ENCODE measurements around the gene CFAP210.
"Not testable (repeated sequence)": the region's sequence is repeated elsewhere in the genome, so short reads cannot be mapped to it uniquely, and the experiment has no call there.

CFAP210 gene

GRCh38 chr2:169712791-169713227 lies 18.6 kb upstream of the CFAP210 start:
- DNase-seq (no peak), ATAC-seq (no peak)

- ATAC-seq (no peak), DNase-seq (no peak)
These were observed 17.7 kb upstream of the CFAP210 start for GRCh38 chr2:169711751-169712509.

- no peak for ATAC-seq
- DNase-seq: no peak
These were observed 15.8 kb upstream of the CFAP210 start for GRCh38 chr2:169709981-169710380.

DNA sequence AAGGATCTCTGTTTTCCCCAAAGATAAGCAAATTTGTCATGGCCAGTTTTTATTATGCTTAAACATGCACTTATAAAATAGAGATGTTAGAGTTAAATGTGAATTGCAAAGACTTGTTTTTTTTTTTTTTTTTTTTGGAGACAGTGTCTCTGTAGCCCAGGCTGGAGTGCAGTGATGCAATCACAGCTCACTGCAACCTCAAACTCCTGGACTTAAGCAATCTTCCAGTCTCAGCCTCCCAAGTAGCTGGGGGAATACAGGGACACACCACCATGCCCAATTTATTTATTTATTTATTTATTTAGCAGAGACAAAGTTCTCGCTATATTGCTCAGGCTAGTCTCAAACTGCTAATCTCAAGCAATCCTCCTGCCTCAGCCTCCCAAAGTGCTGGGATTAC lies 15.1 kb upstream of the CFAP210 start:
- DNase-seq (no peak), ATAC-seq (no peak)

DNA sequence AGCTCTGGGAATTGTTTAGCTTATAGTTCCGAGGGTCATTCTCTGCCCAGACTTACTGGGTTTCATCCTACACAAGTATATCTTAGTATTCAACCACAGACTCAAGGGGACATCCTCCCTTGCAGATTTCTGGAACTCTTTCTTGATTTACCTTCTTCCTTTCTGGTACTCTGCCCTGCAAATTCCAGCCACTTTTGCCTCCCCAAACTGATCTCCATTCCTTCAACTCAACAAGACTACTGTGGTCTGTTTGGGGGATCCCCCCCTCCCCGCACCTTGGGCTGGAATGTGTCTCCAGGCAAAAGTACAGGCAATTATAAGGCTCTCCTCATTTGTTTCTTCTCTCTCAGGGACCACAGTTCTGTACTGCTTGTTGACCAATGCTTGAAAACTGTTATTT lies 13.4 kb upstream of the CFAP210 start:
- ATAC-seq: no peak
- DNase-seq: no peak

DNA sequence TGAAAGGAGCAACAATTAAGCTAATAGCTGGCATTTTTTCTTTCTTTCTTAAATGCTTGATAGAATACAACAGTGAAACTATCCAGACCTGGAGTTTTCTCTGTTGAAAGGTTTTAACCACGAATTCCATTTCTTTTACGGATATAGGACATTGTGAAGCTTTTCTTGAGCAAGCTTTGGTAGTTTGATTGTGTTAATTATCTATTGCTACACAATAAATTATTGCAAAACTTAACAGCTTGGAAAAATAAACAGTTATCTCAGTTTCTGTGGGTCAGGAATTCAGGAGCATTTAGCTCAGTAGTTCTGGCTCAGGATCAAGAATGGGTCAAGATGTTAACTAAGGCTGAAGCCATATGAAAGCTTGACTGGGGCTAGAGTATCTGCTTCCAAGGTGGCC lies 11.7 kb upstream of the CFAP210 start:
- no peak for DNase-seq
- ATAC-seq: no peak

GRCh38 chr2:169704160-169704708 lies 10.0 kb upstream of the CFAP210 start:
- DNase-seq (no peak), ATAC-seq (no peak)

- DNase-seq (no peak), ATAC-seq (no peak)
These were observed 8.8 kb upstream of the CFAP210 start for GRCh38 chr2:169702996-169703395.

- ATAC-seq, DNase-seq: not testable (repeated sequence)
These were observed 5.0 kb upstream of the CFAP210 start for GRCh38 chr2:169699173-169699572.

- ATAC-seq (no peak), DNase-seq (no peak)
These were observed 2.2 kb upstream of the CFAP210 start for GRCh38 chr2:169696381-169696780.

GRCh38 chr2:169694894-169695260 lies 672 bp upstream of the CFAP210 start:
- DNase-seq: no peak
- no peak for ATAC-seq

GRCh38 chr2:169693360-169693759 lies 845 bp downstream of the CFAP210 start:
- DNase-seq (no peak), ATAC-seq (no peak)

DNA sequence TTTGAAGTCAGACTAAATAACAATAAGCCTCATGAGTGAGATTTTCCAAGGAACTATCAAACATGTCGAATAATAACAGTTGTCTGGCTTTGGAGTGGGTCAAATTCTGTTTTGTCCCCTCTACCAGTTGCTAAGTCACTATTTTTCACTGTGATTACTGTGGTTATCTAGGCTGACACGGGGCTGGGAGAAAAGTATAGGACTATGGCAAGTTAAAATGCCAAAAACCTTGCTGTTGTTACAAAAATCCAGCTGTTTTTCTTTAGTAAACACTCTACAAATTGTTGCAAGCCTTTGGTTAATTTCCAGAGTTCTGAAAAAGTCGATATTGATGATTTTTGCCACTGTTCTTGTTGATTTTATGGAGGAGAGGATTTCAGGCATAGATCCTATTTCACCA lies 1.5 kb downstream of the CFAP210 start:
- no peak for ATAC-seq
- no peak for DNase-seq

- no peak for DNase-seq
- ATAC-seq: no peak
These were observed 3.2 kb downstream of the CFAP210 start for GRCh38 chr2:169690958-169691357.

- not testable (repeated sequence) for ATAC-seq, DNase-seq
These were observed 6.3 kb downstream of the CFAP210 start for GRCh38 chr2:169687943-169688342.

- ATAC-seq, DNase-seq: not testable (repeated sequence)
These were observed 7.4 kb downstream of the CFAP210 start for GRCh38 chr2:169686825-169687224.

- DNase-seq, ATAC-seq: not testable (repeated sequence)
These were observed 9.5 kb downstream of the CFAP210 start for GRCh38 chr2:169684712-169685111.

DNA sequence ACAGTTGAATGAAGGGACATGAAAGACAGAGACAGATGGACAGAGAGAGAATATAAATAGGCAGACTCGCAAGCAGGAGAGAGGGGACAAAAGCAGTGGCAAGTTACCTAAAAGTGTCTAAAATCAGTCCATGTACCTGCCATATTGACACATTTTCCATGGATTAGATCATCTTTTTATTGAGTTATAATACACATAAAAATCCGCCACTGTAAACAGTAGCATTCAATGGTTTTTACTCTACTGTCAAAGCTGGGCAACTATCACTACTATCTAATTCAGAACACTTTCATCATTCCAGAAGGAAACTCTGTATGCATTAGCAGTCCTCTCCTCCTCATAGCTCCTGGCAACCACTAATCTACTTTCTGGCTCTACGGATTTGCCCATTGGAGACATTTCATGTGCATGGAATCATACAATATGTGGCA lies 10.1 kb downstream of the CFAP210 start:
- DNase-seq: no peak
- ATAC-seq: no peak

DNA sequence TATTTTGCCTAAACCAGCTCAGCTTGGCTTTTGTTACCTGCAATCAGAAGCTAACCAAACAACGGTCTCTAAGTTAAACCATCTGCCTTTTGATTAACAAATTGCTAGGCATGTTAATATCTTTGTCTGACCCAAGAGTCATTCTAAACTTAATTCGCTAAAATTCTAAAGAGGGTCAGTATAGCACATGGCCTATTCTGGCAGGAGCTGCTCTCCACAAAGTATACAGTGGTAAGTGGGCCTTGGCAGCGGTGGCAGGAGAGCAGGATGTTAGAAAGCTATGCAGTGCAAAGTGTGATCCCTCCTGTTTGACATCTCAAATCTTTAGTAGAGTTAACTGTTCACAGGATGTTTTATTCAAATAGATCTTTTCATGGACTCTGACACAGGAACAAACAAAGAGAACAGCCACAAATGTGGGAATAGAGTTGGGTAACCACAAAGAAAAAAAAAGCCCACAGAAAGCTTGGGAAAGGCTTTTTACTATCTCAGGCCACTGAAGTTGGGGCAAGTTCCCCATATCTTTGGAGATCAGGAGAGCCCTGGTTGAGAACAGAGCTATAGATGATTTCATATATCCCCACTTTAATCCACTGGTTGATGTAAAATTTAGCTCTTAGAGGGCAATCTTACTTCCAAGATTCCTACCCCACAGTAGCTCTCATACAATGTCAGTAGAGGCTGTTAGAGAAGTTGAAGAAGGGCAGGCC lies 10.6 kb downstream of the CFAP210 start:
- DNase-seq: no peak
- peak; percentile 38 for ATAC-seq

GRCh38 chr2:169683054-169683424 lies 11.2 kb downstream of the CFAP210 start:
- DNase-seq (no peak), ATAC-seq (peak; percentile 90)

- DNase-seq: no peak
- ATAC-seq: no peak
These were observed 17.4 kb downstream of the CFAP210 start for GRCh38 chr2:169676850-169677249.

DNA sequence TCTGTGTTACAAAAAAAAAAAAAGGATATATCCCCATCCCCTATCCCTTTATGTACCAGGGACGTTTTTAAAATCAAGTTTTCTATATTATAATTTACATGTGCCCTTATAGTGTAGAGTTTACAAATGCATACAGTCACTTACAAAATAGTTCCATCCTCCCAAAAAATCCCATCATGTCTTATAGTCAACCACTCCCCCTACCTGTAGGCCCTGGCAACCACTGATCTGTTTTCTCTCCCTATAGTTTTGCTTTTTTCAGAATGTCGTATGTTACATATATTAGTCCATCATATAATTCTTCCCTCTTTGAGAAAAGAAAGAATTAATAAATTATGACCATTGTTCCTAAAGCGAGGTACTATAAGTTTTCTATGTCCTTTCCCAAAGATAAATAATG lies 17.8 kb downstream of the CFAP210 start:
- DNase-seq (no peak), ATAC-seq (no peak)

- no peak for ATAC-seq
- DNase-seq: no peak
These were observed 20.3 kb downstream of the CFAP210 start for GRCh38 chr2:169673921-169674320.

Measured in stimulated activated naive CD8-positive, alpha-beta T cell treated with anti-CD3 and anti-CD28 coated beads, Interleukin-15, Interleukin-2, amounts not matched to agents 100 U/mL and 50 U/mL, for 24 hours (primary cell).